Stimulated activated CD4-positive, alpha-beta T cell treated with anti-CD3 and anti-CD28 coated beads, Interleukin-4, amount 100 ng/mL, for 24 hours (primary cell): ENCODE measurements around the gene RYR2.

Source experiments
- DNase-seq: peaks from one replicate; pipeline ENCODE4 v3.0.0-alpha.2; 2020

RYR2 gene

DNA sequence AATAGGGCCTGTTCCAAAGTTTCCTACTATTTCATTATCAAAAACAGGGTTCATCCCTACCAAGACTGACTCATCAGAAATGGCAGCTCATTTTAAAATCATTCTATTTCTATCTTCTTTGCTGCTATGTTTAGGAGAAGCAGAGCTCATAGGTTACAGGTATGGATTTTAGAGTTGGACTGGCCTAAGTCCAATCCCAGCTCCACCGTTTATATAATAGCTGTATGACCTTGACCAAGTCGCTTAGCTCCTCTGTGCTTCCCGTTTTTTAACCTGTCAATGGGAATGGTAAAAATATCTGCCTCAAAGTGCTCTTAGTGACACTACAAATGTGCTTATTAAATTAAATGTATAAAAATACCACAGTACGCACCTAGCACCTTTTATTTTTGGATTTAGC is 436.1 kb downstream of the RYR2 start:
- DNase-seq = no peak

DNA sequence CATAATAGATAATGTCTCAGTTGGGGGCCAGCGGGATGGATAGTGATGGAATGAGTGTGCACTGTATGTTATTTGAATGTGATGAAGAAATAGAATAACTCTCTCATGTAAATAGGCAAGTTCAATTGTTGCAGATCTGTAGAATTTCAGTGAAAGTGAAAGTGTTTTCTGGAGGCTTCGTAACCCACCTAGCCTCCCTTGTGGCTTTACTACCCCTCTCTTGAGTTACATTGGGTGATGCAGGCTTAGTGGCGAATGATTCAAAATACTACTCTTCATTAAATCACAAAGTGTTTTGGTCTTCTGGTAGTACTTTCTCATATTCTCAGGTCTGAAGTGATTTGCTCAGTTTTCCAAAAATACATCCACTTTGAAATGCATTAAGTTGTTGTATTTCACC is 436.9 kb downstream of the RYR2 start:
- DNase-seq = no peak

DNA sequence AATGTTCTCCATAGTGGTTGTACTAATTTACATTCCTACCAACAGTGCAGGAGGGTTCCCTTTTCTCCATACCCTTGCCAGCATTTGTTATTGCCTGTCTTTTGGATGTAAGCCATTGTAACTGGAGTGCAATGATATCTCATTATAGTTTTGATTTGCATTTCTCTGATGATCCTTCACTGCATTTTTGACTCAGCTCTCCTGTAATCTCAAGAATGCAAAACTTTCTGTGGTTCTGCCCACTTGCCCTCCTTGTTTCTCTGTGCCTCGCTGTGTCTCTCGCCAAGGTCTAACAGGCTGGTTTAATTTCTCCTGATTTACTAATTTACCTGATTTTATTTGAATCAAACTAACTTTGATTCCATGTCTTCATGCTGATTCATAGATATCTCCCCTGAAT is 440.8 kb downstream of the RYR2 start:
- DNase-seq = no peak

DNA sequence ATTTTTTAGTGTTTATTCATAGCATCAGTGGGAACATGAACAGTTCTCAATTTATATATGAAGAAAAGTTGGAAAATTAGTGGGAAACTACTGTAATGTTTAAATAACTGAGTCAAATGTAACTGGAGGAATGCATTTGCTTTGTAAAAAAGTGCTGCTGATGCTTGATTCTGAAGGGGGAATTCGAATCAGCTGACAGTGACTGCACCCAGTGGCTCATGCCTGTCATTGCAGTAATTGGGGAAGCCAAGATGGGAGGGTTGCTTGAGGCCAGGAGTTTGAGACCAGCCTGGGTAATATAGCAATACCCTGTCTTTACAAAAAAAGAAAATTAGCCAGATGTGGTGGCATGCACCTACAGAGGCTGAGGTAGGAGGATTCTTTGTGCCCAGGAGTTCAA is 450.4 kb downstream of the RYR2 start:
- no peak for DNase-seq

DNA sequence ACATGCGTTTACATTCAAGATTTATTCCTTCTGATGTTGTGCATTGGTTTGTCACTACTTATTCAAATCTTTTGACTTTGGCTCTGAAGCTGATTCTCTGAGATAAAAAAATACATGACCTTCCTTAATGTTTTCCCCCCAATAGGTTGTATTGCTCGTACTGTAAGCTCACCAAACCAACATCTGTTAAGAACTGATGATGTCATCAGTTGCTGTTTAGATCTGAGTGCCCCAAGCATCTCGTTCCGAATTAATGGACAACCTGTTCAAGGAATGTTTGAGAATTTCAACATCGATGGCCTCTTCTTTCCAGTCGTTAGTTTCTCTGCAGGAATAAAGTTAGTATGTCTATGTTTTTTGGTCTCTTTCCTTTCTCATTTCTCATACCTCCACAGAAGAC is 458.6 kb downstream of the RYR2 start:
- no peak for DNase-seq

DNA sequence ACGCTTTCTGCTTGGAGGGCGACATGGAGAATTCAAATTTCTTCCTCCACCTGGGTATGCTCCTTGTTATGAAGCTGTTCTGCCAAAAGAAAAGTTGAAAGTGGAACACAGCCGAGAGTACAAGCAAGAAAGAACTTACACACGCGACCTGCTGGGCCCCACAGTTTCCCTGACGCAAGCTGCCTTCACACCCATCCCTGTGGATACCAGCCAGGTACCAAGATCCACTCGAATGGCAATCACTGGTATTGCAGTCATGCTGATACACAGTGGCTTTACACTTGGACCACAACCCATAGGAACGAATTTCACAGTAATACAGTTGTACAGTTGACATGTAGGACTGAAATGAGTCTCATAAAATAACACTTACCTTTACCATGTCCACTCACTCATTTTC is 461.3 kb downstream of the RYR2 start:
- no peak for DNase-seq

DNA sequence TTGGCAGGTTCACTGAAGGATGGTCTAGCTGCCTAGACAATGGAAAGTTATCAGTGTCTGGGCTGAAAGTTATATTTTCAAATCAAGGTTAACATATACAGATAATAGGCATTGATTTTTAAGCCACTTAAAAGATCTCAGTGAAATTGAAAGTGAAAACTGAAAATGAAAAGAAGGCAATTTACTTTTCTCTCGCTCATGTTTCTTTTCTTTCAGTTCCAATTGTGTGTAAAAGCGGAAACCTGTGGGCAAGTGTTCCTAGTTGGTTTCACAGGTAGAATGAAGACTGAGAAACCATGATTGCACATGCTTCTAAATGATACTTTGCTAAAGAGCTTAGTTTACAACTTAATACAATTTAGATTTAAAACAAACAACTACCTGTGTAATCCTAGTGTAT is 465.0 kb downstream of the RYR2 start:
- peak; percentile 8 for DNase-seq

DNA sequence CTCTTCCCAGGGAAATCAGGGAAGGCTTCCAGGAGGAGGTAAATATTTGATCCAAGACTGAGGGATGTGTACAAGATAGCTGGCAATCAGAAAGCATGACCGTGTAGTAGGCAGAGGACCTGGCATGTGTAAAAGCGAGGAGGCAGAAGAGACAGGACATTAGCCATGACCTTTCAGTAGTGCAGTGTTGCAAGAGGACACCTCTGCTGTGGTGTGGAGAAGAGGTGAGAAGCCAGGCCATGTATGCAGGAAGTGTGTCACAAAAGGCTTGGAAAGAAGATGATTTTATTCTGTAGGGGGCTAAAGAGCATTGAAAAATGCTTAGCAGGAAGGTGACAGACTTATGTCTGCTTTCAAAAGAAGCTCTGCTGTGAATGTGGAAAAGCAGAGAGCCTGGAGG is 467.8 kb downstream of the RYR2 start:
- DNase-seq = no peak

DNA sequence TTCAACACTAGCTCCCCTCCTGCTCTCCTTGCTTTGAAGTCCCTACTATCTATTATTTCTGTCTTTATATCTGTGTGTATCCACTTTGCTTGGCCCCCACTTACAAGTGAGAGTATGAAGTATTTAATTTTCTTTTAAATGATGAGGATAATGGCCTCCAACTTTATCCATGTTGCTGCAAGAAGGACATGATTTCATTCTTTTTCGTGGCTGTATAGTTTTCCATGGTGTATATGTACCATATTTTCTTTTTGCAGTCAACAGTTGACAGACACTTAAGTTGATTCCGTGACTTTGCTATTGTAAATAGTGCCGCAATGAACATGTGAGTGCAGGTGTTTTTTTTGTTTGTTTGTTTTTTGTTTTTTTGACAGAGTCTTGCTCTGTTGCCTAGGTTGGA is 483.1 kb downstream of the RYR2 start:
- DNase-seq = no peak

DNA sequence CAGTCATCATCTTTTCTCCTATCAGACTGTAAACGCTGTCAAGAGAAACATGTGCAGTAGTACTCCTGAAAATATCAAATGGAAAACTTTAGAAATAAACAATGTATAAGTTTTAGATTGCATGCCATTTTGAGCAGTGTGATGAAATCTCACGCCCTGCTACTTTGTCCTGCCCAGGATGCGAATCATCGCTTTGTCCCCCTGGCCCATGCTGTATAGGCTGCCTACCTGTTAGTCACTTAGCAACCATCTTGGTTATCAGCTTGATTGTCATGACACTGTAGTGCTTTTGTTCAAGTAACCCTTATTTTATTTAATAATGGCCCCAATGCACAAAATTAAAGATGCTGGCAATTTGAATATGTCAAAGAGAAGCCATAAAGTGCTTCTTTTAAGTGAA is 485.8 kb downstream of the RYR2 start:
- DNase-seq = no peak

DNA sequence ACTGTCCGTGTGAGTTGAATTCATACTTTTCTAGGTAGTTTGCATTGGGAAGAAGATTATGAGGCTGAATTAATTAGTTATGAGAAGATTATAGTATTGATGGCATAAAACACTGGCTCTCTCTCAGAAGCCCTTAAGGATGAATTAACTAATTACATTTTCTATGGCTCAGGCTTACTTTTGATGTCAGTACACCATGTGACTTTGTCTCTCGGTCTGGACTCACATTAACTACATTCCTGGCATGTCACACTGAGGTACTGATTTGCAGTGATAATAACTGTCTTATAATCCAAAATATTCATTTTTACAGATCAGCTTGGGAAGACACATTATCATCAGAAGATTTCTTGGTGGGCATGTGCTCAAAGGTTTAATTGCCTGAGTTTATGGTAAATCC is 486.6 kb downstream of the RYR2 start:
- no peak for DNase-seq

DNA sequence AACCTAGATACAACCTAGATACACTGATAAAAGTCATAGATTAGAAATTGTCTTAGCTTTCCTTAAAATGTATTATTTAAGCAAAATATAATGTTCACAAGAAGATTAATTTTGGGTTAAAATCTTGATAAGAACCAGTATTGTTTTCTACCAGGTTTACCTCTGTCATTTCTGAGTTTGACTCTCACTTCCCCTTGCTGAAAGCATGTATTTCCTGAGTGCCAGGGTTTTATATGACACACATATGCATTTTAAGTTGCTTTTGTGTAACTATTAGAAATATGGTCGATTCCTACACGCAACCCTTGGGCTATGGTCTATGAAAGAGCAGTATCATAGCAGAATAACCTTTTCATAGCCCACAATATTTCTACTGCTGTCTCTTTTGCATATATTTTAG is 497.1 kb downstream of the RYR2 start:
- no peak for DNase-seq

DNA sequence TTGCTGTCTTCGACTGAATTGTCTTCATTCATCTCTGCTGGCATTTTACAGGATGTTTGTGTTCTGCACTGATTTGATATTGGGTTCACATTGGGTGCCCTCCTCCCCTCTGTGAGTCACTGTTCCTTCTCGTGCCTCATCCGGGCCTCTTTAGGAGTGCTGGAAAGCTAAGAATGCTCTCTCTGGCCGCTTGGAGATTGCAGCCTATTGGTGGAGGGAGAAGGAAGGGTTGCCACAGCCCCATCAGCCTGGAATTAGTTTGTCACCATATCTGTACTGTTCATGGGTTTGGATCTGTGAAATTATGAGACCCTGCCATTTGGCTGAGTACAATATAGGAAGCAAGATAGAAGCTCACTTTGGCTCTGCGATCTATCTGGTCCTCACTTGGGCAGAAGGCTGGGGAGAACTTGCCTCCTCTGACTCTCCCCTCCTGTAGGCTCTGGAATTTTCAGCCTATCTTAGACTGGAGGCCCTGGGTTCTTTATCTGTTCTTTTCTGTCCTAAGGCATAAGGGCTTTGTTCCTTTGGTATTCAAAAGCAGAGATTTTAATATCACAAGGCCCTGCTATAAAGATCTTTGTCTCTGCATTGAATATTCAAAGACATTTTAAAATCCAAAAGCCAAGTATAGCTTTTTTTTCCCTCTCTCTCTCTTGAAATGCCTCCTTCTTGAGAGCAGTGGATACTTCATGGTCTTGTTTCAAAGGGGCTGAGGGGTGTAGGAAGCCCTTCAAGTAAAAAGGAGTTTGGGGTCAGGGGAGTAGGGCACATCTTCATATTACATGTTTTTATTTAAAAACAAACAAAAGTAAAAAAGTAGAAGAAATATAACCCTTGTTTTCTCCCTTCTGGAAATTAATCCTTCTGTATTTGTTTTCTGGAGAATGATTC is 500.8 kb downstream of the RYR2 start:
- no peak for DNase-seq

DNA sequence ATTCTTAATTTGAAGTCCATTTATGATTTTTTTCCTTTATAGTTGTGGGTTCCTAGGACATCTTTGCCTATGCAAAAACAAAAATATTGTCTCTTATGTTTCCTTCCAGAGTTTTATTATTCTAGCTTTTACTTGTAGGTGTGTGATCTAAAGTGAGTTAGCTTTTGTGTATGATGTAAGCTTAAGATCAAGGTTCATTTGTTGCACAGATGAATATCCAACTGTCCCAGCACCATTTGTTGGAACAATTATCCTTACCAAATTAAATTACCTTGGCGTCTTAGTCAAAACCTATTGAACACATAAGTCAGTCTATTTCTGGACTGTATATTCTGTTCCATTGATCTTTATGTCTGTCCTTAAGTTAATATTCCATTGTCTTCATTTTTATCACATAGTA is 511.1 kb downstream of the RYR2 start:
- DNase-seq = no peak

DNA sequence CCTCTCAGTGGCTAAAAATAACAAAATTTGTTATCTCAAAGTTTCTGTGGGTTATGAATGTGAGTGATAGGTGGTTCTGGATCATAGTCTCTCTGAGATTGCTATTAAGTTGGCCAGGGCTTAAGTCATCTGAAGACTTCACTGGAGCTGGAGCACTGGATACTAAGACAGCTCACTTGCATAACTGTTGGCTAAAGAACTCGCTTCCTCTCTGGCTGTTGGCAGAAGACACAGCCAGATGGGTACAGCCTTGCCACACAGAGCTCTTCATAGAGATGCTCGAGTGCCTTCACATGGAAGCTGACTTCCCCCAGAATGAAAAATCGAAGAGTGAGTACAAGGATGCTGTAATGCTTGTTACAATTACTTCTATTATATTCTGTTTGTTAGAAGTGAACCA is 514.9 kb downstream of the RYR2 start:
- no peak for DNase-seq

DNA sequence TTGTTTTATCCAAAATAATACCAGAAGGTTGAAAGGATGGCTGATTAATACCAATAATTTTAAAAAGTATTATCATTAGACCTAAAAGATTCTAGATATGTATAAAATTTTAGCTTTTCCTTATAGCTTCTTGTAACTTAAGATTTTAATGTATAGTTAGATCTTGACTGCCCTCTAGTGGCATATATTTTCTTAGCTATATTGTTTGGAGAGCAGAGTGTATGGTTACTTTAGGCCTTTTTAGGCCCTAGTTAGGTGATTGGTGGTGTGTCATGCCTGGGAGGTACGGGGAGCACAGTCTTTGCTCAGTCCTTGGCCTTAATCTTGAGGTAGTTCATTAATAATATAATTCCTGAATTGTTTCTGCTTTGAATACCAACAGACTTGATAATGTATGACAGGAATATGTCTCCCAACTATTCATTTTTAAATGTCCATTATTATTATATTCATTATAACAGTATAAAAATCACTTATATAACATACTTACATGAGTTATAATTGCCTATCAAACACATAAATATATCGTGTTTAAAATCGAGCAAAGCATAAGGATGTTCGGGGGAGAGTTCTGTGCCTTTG is 520.3 kb downstream of the RYR2 start:
- DNase-seq = no peak

DNA sequence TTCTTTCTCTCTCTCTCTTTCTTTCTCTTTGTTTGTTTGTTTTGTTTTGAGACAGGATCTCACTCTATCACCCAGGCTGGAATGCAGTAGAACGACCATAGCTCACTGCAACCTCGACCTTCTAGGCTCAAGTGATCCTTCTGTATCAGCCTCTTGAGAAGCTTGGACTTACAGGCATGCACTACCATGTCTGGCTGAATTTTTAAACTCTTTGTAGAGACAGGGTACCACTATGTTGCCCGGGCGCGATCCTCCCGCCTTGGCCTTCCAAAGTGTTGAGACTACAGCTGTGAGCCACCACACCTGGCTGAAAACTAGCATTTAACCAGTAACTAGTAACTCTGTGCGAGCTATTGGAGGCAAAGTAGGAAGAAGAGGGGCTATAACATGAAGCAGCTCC is 523.3 kb downstream of the RYR2 start:
- DNase-seq = no peak

DNA sequence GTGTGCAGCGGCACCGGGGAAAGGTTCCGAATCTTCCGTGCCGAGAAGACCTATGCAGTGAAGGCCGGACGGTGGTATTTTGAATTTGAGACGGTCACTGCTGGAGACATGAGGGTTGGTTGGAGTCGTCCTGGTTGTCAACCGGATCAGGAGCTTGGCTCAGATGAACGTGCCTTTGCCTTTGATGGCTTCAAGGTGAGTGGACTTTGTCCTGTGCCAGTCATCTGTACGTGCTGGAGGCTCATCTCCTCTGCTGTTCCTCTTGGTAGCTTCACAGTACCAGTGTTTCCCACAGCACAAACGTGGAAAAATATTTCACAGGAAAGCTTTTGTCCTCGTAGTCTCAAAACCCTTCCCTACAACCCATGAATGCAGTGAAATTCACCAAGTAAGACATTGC is 524.6 kb downstream of the RYR2 start:
- no peak for DNase-seq

DNA sequence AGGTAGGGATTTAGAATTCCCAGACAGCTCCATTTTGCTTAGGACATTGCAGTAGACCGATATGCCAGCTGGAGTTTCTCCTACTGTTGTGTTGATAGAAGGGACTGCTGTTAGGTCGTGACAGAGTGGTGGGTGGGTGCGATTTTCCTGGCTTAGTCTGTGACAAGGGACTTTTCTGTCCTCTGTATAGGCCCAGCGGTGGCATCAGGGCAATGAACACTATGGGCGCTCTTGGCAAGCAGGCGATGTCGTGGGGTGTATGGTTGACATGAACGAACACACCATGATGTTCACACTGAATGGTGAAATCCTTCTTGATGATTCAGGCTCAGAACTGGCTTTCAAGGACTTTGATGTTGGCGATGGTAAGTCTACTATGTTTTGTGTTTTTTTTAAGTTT is 527.0 kb downstream of the RYR2 start:
- DNase-seq = no peak

DNA sequence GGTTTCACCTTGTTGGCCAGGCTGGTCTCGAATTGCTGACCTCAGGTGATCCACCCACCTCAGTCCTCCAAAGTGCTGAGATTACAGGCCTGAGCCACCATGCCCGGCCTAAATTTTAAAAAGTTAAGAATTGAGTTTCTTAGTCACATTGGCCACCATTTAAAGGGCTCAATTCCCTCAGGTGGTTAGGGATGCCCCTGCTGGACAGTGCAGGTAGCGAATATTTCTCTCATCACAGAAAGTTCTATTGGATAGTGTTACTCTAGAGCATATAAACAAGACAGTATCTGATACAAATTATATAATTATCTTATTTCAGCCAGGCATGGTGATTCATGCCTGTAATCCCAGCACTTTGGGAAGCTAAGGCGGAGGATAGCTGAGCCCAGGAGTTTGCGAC is 528.5 kb downstream of the RYR2 start:
- no peak for DNase-seq

DNA sequence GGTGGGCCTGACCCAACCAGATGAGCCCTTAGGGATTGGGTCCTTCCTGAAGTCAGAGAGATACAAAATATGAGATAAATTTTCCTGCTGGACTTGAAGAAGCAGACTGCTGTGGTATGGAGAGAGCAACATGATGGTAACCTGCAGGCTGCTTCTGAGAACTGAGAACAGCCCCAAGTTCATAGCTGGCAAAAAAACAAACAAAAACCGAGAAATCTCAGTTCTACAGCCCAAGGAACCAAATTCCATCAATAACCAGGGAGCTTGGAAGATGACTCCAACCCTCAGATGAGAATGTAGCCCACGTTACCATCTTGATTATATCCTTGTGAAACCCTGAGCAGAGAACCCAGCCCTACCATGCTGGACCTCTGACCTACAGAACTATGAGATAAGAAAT is 532.6 kb downstream of the RYR2 start:
- DNase-seq = no peak

DNA sequence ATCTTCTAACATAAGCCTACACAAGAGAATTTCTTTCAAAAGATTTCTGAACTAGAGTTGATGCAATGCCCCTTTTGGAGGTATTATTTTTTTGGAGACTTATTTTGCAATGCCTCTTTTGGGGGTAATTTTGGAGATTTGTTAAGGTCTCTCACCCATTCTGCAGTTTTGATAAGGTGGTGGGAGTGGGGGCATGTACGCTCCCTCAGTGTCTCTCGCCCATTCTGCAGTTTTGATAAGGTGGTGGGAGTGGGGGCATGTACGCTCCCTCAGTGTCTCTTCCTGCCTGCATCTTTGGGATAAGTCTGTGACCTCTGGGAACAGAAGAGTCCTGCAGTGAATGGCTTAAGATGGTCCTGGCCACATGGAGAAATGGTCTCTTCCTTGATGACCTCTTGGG is 536.6 kb downstream of the RYR2 start:
- DNase-seq = no peak

DNA sequence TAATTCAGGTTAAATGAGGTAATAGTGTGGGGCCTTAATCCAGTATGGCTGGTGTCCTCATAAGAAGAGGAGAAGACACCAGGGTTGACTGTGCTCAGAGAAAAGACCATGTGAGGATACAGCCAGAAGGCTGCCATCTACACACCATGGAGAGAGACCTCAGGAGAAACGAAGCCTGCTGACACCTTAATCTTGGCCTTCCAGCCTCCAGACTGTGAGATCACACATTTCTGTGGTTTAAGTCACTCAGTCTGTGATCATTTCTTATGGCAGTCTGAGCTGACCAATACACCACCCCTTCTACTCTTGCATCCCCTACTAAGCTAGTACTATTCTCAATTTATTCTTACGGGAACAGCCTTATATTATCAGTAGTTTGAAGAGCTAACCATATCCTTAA is 538.7 kb downstream of the RYR2 start:
- DNase-seq = no peak

DNA sequence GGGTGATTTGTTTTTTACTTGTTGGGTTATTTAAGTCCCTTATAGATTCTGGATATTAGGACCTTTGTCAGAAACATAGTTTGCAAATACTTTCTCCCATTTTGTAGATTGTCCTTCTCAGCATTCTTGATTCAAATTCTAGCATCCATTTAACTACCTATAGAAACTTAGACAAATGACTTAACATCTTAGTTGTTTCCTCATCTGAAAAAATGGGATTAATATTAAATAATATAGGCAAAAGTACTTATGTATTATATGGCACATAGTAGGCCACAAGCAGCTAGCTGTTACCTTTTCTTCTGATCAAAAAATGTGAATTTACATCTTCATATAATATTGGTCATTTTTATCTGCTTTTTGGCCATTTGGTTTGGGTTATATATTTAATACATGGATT is 541.3 kb downstream of the RYR2 start:
- no peak for DNase-seq

DNA sequence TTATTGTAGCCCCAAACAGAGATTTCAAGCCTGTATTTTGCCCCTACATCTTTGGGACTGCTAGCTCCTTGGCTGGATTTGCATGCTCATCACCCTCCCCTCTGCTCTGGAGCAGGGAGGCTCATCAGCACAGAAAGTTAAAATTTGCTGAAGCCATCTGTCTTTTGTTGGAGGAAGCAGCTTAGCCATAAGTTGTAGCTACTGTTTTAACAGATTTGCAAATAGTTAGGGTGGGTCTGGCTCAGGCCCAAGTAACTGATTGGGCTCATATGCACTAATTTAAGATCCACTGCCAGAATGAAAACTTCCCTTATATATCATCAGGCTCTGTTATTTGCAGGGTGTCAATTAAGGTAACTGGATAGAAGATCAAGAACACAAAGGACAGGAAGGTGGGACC is 541.8 kb downstream of the RYR2 start:
- DNase-seq = no peak
